Subcutaneous abdominal adipose tissue (tissue), 5 donors: ENCODE results near the gene ZDHHC15.
"Not testable (repeated sequence)": the region's sequence is repeated elsewhere in the genome, so short reads cannot be mapped to it uniquely, and the experiment has no call there.

Experiments
- H3K27ac ChIP-seq: one replicate; pipeline ENCODE4 v1.7.0; 2013; ENCODE audit warnings: low read depth, mild to moderate bottlenecking, inconsistent platforms, low read length, moderate library complexity
- H3K27me3 ChIP-seq, 5 donors: one replicate each; pipeline ENCODE4 v1.7.0; 2013; ENCODE audit warnings: low read length in 5 of 5, inconsistent platforms in 1 of 5; ENCODE audit not compliant: control insufficient read depth in 5 of 5, insufficient read depth in 4 of 5
- H3K36me3 ChIP-seq, 5 donors: one replicate each; pipeline ENCODE4 v1.7.0; 2013; ENCODE audit warnings: low read length in 5 of 5; ENCODE audit not compliant: control insufficient read depth in 5 of 5, insufficient read depth in 5 of 5
- H3K4me1 ChIP-seq, 5 donors: one replicate each; pipeline ENCODE4 v1.7.0; 2013; ENCODE audit warnings: low read length in 5 of 5, mild to moderate bottlenecking in 3 of 5, moderate library complexity in 1 of 5; ENCODE audit not compliant: control insufficient read depth in 5 of 5, insufficient read depth in 5 of 5
- H3K4me3 ChIP-seq, 5 donors: one replicate each; pipeline ENCODE4 v1.7.0; 2013; ENCODE audit warnings: low read length in 5 of 5, low read depth in 1 of 5
- H3K9ac ChIP-seq, 5 donors: one replicate each; pipeline ENCODE4 v1.7.0; 2013; ENCODE audit warnings: low read length in 5 of 5, mild to moderate bottlenecking in 4 of 5, moderate library complexity in 3 of 5
- H3K9me3 ChIP-seq, 5 donors: one replicate each; pipeline ENCODE4 v1.7.0; 2013; ENCODE audit warnings: low read length in 5 of 5; ENCODE audit not compliant: control insufficient read depth in 5 of 5
- donor health status: healthy.
- donor health status: healthy.
- donor health status: healthy.
- donor health status: healthy.
- donor health status: healthy.

ZDHHC15 gene

DNA sequence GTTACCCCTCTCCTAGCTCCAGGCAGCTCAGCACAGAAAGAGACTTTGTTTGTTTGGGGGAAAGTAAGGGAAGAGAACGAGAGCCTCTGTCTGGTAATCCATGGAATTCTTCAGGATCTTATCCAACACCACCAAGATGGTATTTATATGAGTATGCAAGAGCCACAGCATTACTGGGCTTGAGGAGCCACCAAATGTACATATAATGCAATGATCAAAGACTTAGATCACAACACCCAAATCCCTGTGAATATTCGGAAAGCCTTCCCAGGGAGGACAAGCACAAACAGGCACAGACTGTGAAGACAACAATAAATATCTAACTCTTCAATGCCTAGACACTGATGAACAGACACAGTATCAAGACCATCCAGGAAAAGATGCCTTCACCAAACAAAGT lies 132.4 kb downstream of the ZDHHC15 start:
- no peaks in the 10 kb centered on the region for H3K36me3 ChIP-seq
- H3K27ac ChIP-seq, result no peak overlapping the region

DNA sequence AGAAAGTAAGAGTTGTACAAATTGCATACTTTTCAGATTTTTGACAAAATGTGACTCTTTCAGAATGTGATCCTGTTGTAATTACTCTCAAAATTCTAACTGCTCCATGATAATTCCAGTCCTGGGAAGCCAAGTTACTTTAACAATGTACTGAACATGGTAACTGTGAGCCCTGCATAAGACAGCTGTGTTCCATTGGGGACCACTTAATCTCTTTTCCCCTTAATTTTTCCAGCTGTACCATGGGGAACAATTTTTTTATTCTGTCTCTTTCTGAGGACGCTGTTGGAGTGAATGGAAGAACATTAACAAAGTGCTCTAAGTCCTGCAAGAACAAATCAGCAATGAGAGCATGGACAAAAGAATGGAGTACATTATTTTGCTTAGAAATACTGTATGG lies 153.1 kb downstream of the ZDHHC15 start:
- H3K9ac ChIP-seq, result no peak overlapping the region
- H3K27me3 ChIP-seq, result peaks cover 0 to 3% (median 0%) of the 10 kb centered on the region in 5 donors
- H3K36me3 ChIP-seq, result no peaks in the 10 kb centered on the region
- no peaks in the 10 kb centered on the region for H3K9me3 ChIP-seq
- no peak overlapping the region for H3K27ac ChIP-seq
- no peak overlapping the region for H3K4me3 ChIP-seq
- H3K4me1 ChIP-seq, result no peaks in the 10 kb centered on the region

More for the DNA sequence above, 132.4 kb downstream of the ZDHHC15 start:
- Histone ChIP-seq H3K9me3 (peaks cover 5 to 22% (median 14%) of the 10 kb centered on the region in 5 donors), H3K4me3 (no peak overlapping the region), H3K4me1 (no peaks in the 10 kb centered on the region), H3K27me3 (peaks cover 0 to 7% (median 0%) of the 10 kb centered on the region in 5 donors), H3K9ac (no peak overlapping the region)

DNA sequence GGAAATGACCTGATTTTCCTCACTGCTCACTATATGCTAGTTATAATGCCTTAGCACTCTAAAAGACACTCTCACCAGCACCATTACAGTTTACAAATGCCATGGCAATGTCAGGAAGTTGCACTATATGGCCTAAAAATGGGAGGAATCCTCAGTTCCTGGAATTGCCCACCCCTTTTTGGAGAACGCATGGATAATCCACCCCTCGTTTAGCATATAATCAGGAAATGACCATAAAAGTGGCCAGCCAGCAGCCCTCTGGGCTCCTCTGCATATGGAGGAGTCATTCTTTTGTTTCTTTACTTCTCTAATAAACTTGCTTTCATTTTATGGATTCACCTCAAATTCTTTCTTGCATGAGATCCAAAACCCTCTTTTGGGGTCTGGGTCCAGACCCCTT lies 156.0 kb downstream of the ZDHHC15 start:
- Histone ChIP-seq H3K27ac (no peak overlapping the region), H3K4me1 (no peaks in the 10 kb centered on the region), H3K27me3 (peaks cover 0 to 3% (median 0%) of the 10 kb centered on the region in 5 donors), H3K9ac (no peak overlapping the region), H3K4me3 (no peak overlapping the region), H3K36me3 (no peaks in the 10 kb centered on the region), H3K9me3 (peaks cover 0 to 4% (median 0%) of the 10 kb centered on the region in 5 donors)

GRCh38 chrX:75365243-75365975 lies 157.4 kb downstream of the ZDHHC15 start:
- Histone ChIP-seq H3K4me1 (no peaks in the 10 kb centered on the region), H3K27ac (no peak overlapping the region), H3K27me3 (peaks cover 0 to 2% (median 0%) of the 10 kb centered on the region in 5 donors), H3K36me3 (no peaks in the 10 kb centered on the region), H3K9ac (no peak overlapping the region), H3K4me3 (no peak overlapping the region), H3K9me3 (peaks cover 0 to 4% (median 0%) of the 10 kb centered on the region in 5 donors)

DNA sequence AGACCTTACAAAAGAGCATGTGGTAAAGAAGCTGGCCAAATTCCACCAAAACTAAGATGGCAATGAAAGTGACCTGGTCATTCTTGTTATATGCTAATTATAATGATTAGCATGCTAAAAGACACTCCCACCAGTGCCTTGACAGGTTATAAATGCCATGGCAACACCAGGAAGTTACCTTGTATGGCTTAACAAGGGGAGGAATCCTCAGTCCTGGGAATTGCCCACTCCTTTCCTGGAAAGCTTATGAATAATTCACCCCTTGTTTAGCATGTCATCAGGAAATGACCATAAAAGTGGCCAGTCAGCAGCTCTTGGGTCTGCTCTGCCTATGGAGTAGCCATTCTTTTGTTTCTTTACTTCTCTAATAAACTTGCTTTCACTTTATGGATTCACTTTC lies 161.0 kb downstream of the ZDHHC15 start:
- Histone ChIP-seq H3K27ac (no peak overlapping the region), H3K9ac (no peak overlapping the region), H3K4me3 (no peak overlapping the region), H3K27me3 (peaks cover 0 to 2% (median 0%) of the 10 kb centered on the region in 5 donors), H3K9me3 (peaks cover 0 to 4% (median 0%) of the 10 kb centered on the region in 5 donors), H3K36me3 (no peaks in the 10 kb centered on the region), H3K4me1 (no peaks in the 10 kb centered on the region)

- H3K9me3 ChIP-seq, H3K4me3 ChIP-seq, H3K27me3 ChIP-seq, H3K36me3 ChIP-seq, H3K4me1 ChIP-seq, H3K27ac ChIP-seq, H3K9ac ChIP-seq: not testable (repeated sequence)
Measured at GRCh38 chrX:75348601-75349000, 174.2 kb downstream of the ZDHHC15 start.

- Histone ChIP-seq H3K4me3 (no peak overlapping the region), H3K27me3 (peaks cover 0 to 5% (median 0%) of the 10 kb centered on the region in 5 donors), H3K4me1 (no peaks in the 10 kb centered on the region), H3K36me3 (peaks cover 0 to 3% (median 2%) of the 10 kb centered on the region in 5 donors), H3K27ac (no peak overlapping the region), H3K9me3 (peaks cover 0 to 8% (median 5%) of the 10 kb centered on the region in 5 donors), H3K9ac (no peak overlapping the region)
Measured at GRCh38 chrX:75337525-75337924, 185.3 kb downstream of the ZDHHC15 start.

DNA sequence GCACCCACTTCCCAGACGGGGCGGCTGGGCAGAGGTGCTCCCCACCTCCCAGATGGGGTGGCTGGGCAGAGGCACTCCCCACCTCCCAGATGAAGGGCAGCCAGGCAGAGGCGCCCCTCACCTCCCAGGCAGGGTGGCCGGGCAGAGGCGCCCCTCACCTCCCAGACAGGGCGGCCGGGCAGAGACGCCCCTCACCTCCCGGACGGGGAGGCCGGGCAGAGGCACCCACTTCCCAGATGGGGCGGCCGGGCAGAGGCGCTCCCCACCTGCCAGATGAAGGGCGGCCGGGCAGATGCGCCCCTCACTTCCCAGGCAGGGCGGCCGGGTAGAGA lies 187.7 kb downstream of the ZDHHC15 start:
- H3K4me1 ChIP-seq, result no peaks in the 10 kb centered on the region
- no peak overlapping the region for H3K27ac ChIP-seq
- peaks cover 0 to 15% (median 9%) of the 10 kb centered on the region in 5 donors for H3K9me3 ChIP-seq
- H3K4me3 ChIP-seq, result no peak overlapping the region
- H3K36me3 ChIP-seq, result peaks cover 0 to 6% (median 3%) of the 10 kb centered on the region in 5 donors
- peaks cover 0 to 5% (median 0%) of the 10 kb centered on the region in 5 donors for H3K27me3 ChIP-seq
- no peak overlapping the region for H3K9ac ChIP-seq

- H3K9ac ChIP-seq, H3K4me3 ChIP-seq, H3K27me3 ChIP-seq, H3K27ac ChIP-seq, H3K36me3 ChIP-seq, H3K4me1 ChIP-seq: not testable (repeated sequence)
- peaks cover 0 to 15% (median 9%) of the 10 kb centered on the region in 5 donors for H3K9me3 ChIP-seq
Measured at GRCh38 chrX:75334407-75335126, 188.3 kb downstream of the ZDHHC15 start.

GRCh38 chrX:75327607-75328006 lies 195.2 kb downstream of the ZDHHC15 start:
- Histone ChIP-seq H3K9me3 (peaks cover 0 to 12% (median 10%) of the 10 kb centered on the region in 5 donors), H3K9ac (no peak overlapping the region), H3K27me3 (no peaks in the 10 kb centered on the region), H3K36me3 (peaks cover 9 to 19% (median 13%) of the 10 kb centered on the region in 5 donors), H3K27ac (no peak overlapping the region), H3K4me3 (no peak overlapping the region), H3K4me1 (no peaks in the 10 kb centered on the region)
